HG02798 (cell line): ENCODE data around the gene GUCA1A.
"Not testable (repeated sequence)": the region's sequence is repeated elsewhere in the genome, so short reads cannot be mapped to it uniquely, and the experiment has no call there.

Source experiments
- ATAC-seq: cut with Tn5 transposase; IDR thresholded peaks from one replicate; pipeline ENCODE4 v1.9.1; 2021; ENCODE audit warnings: mild to moderate bottlenecking; ENCODE audit not compliant: unreplicated experiment, poor library complexity

Gene GUCA1A

DNA sequence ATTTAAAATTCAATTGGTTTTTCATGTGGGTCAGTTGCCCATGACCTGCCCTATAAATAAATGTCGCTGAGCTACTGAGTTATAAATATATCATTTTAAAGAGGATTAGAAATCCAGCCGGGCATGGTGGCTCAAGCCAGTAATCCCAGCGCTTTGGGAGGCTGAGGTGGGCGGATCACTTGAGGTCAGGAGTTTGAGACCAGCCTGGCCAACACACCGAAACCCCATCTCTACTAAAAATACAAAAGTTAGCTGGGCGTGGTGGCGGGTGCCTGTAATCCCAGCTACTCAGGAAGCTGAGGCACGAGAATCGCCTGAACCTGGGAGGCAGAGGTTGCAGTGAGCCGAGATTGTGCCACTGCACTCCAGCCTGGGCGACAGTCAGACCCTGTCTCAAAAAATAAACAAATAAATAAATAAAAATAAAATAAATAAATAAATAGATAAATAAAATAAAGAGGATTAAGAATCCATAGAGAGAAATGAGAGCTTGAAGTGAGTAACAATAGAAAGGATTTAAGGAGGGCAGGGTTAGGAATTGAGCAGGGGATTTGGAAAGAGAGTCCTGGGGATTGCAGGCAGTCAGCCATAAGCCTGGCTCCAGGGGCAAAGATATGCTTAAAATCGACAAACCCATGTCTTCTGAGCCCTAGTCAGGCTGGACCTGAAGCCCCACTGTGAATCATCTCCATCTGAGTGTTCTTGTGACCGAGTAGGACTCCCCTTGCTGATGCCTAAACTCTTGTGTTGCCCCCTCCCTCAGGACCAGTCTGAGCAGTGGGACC lies 29.2 kb downstream of the GUCA1A start:
- not testable (repeated sequence) for ATAC-seq

DNA sequence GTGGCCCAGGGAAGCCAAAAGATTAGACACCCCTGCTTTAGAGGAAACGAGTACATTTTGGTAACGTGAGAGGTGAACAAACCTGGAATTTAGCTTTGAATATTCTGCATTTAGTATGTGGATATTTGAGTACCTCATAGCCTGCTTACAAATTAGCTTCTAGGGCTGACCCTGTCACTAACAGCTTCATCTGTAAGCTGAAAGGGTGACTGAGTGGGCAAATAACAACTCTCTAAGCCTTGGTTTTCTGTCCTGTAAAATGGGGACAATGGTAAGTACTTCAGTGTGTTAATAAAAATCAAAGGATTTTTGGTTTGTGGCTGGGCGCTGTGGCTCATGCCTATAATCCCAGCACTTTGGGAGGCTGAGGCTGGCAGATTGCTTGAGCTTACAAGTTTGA lies 30.0 kb downstream of the GUCA1A start:
- ATAC-seq: no peak

DNA sequence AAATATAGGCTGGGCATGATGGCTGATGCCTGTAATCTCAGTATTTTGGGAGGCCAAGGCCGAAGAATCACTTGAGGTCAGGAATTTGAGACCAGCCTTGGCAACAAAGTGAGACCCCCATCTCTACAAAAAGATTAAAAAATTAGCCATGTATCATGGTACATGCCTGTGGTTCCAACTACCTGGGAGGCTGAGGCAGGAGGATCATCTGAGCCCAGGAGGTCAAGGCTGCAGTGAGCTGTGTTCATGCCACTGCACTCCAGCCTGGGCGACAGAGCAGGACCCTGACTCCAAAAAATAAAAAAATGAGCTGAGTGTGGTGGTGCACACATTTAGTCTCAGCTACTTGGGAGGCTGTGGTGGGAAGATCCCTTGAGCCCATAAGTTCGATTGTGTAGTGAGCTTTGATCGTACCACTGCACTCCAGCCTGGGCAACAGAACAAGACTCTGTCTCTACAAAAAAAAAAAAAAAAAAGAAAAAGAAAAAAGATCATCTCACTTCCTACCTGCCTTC lies 31.7 kb downstream of the GUCA1A start:
- ATAC-seq: no peak

DNA sequence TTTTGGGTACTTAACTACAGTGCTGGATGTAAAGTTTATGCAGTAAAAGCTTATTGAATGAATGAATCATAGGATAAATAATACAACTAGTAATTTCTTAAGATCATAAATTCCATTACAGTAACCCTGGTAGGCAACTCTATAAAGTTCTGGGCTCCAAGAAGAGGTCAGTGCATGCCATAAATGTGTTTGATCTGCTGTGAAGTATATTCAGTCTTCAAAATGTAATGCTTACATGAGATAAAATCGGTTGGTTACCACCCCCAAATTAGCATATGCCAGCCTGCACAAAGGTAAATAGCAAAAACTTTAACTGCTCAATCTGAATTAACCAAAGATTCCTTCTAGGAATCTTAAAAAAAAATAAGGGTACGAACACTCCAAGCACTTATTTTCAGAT lies 34.4 kb downstream of the GUCA1A start:
- ATAC-seq: not testable (repeated sequence)

DNA sequence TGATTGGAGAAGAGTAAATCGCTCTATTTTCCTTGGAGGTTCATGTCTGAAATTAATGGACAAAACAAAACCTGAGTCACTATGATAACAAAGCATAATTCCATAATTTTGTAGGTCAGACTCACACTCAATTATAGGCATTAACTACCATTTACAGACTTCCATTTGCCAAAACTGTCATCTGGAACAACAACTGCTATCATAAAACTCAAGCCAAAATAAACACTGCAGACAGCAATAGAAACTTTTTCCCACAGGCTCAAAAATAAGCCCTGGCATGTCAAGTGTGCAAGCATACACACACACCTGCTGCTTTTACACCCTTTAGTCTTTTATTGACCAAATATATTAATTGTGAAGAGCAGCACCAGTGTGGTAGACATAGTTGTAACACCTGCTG lies 37.4 kb downstream of the GUCA1A start:
- ATAC-seq: no peak

DNA sequence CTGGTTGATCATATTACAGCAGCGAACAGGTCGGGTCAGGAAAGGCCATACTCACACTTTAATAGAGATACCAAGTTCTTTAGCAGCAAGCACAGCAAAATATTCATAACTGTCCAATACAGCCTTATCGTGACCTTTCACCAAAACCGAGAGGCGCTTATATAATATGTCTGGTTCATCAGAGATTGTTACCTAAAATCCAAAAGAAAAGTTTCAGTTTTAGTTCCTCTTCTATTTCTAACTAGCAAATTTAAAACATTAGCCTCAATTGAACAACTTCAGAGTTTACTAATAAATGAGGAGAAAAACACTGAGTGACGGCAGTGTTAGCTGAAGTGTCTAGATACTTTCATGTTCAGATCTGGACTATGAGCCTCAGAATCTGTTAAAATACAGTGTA lies 38.6 kb downstream of the GUCA1A start:
- peak; percentile 40 for ATAC-seq

DNA sequence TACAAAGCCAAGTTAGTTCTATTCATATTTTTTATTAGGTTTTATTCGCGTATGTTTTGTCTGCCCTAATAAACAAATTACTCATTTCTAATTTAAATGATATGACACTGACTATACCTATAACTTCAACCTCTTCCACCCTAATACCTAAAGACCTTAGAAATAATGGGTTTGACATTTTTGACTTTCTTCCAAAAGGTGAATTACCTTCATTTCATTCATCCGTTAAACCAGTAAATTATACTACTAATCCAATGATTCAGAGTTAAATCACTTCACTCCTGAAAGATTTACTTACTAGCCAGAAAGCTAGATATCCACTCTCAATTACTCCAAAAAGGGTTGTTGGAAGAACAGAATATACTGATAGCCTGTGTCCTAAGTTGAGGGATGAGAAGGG lies 39.3 kb downstream of the GUCA1A start:
- ATAC-seq: no peak

DNA sequence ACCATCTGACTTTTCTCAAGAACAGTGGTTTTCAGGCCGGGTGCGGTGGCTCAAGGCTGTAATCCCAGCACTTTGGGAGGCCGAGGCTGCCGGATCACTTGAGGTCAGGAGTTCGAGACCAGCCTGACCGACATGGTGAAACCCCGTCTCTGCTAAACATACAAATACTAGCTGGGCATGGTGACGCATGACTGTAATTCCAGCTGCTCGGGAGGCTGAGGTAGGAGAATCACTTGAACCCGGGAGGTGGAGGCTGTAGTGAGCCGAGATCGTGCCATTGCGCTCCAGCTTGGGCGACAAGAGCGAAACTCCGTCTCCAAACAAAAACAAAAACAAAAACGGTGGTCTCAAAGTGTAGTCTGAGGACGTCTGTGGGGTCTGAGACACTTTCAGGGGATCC lies 43.3 kb downstream of the GUCA1A start:
- not testable (repeated sequence) for ATAC-seq

DNA sequence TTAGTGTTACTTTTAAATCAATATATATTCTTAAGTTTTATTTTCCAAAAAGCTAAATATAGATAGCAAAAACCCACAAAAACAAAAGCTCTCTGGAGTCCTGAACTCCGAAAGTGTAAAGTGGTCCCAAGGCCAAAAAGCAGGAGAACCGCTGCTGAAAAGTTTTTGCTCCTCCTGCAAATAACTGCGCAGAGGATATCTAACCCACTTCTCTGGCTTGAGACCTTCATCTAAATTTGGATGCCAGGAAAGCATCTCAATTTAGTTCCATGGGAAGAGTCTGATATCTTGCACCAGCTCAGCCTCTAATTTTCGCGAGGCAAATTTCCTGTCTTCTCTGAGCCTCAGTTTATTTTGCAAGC lies 44.0 kb downstream of the GUCA1A start:
- no peak for ATAC-seq

DNA sequence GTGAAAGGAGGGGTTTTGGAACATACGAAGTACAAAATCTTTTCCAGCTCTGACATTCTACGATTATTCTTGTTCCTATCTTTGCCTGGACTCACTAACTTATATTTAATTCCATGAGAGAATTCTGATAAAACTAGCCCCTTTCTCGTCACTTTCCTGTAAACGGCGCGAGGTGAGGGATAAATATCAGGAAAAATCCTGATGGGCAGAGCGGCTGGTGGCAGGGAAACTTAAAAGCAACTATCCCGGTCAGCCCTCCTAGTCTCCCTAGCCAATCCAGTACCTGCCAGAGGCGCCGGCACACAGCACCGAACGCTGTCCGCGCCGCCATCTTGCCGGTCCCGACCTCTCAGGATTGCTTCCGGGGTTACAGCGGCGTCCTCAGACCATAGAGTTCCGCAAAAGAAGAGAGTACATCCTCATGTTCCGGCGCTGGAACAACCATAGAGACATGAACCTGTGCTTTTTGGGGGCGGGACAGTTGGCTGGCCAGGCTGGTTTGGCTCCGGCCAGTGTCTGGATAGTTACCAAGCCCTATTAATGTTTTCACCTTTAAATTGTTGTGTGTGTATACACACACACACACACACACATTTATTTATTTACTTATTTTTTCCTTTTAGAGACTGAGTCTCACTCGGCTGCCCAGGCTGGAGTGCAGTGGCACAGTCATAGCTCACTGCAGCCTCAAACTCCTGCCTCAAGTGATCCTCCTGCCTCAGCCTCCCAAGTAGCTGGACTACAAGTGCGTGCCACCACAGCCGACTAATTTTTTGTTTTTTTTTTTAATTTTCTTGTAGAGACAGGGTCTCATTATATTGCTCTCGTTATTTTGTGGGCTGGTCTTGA lies 44.6 kb downstream of the GUCA1A start, which contains the start of gene MRPS10:
Gene MRPS10 (minus strand): TSS at position 343 of the 849 bp plus-strand sequence. CDS start 12 bp downstream, at position 331.
- ATAC-seq: peak; percentile 97

DNA sequence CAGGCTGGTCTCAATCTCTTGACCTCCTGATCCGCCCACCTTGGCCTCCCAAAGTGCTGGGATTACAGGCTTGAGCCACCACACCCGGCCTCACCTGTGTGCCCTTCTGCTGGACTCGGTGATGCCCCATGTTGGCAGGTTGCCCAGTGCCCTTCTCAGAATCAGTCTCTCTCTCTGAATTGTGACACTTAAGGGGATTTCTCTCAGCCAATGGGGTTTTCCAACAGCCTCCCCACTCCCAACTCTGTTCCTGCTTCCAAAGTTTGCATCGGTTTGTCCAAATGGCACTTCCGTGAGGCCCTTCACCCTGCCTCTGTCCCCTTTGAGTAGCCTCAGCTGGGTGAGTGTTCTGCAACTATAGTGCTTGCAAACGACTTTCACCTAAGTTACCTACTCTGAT lies 47.6 kb downstream of the GUCA1A start:
- ATAC-seq: no peak

DNA sequence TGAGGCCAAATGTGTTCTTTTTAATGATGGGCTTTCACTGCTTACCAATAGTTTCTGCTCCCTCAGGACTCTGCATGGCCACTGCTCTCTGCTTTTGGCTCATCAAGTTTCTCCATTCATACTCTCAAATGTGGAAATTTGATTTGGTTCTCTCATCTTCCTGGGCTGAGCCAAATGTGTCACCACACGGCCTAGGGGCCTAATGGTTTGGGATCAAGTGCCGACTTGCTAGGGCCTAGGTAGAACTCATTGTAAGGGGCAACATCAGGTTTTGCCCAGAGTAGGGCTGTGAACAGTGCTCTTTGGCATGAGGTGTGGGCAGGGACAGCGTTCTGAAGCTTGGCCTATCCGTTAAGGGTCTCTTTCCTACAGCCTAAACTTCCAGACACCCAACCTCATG lies 48.4 kb downstream of the GUCA1A start:
- no peak for ATAC-seq

DNA sequence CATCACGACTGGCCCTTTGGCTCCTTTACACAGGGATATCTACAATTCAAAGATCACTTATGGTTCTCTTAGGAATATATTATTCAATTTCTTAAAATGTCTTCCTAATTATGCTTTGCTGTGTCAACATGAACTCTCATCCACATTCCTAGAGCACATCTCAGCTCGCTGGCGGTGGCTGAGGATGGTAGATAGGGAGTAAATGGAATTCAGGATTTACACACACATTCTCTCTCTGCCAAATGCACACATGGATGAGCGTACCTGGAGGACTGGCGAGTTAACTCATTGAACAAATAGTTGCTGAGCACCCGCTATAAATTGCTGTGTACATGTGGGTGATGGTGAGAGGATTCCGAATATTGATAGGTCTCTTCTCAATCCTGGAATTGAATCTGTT lies 49.3 kb downstream of the GUCA1A start:
- ATAC-seq: no peak

DNA sequence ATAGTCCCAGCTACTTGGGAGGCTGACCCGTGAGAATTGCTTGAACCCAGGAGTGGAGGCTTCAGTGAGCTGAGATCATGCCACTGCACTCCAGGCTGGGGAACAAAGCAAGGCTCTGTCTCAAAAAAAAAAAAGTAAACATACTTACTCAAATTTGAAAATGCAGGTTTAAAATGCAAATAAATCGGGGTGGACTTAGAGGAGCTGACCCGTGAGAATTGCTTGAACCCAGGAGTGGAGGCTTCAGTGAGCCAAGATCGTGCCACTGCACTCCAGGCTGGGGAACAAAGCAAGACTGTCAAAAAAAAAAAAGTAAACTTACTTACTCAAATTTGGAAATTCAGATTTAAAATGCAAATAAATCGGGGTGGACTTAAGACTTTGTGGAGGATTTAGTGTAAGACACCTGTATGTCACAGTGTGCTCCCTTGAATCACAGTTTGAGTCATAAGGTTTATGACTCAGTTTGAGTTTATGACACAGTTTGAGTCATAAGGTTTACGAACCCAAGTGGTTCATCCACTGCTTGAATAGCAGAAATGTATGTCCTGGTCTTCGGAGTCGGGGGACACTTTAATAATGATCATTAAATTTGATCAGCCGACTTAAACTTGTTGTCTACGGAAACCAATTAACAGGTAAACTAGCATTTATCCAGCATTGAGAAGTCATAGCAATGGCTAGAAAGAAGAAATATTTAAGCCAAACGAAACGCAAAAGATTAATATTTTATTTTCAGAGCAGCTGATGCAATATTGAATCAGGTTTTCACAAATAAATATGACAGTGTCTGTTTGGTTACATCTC lies 51.3 kb downstream of the GUCA1A start:
- peak; percentile 89 for ATAC-seq

DNA sequence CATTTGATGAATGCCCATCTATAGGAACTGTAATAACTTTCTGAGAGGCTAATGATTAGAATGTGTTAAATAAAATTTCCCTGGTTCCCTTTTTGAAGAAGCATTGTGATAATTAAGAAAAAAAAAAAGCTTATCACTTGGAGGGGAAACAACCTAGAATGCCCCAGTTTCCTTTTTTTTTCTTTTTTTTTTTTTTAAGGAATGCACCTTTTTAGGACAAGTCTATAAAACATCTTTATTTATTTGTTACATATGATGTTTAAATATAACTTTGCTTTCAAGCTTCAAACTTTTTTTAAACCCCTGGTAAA lies 51.8 kb downstream of the GUCA1A start:
- ATAC-seq: no peak

DNA sequence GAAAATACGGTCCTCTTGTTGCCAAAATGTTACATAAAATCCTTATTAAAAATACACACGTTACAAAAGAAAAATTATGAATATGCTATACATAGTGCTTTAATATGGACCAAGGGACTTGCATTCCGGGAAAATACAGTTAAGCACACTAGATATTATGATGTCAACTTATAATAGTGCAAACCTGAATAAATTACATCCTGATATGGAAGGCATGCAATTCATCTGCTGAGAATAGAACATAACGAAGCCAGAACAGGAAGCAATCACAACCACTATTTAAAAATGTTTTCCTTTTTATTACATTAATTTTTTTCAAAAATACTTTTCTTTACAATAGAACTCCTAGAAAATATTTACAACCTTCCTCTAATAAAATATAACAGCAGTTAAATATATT lies 52.3 kb downstream of the GUCA1A start:
- ATAC-seq: no peak

DNA sequence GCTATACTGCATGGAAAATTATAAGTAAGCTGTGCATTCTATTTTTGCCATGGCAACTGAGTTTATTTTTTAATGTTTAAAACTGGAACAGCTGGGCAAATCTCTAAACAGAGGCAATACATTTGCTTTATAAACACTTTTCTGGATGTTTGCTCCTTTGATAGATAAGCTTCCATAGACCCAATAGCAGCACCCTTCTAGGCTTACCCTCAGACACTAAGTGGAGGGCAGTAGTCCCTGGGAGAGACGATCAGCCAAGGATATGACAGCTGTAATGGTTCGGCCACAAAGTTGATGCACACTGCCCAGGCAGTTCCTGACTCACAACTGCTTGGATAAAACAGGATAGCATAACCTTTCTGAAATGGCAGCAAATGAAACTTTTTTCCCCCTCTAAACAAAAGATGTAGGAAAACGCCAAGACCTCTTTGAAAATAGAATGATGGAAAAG lies 53.0 kb downstream of the GUCA1A start:
- ATAC-seq: no peak

DNA sequence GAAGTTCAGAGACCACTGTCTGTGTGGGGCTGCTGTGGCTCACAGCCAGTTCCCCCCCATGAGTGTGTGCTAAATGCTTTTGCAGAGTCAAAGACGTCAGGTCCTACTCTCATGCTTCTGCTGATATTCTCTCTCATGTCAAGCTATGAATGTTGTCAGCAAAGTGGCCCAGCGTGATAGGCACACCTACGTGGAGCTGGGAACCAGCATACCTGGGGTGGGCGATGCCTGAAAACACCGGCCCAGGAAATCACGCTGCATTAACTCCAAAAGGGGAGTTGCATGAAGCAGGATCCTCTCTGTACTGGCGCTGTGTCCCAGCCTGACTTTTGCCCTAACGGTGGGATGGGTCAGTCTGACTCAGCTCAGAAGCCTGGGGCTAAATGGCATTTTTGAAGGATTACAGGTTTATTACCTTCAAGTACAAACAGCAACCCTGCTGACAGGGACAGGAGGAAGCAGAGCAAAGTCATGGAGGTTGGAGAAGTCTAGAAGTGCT lies 53.5 kb downstream of the GUCA1A start:
- no peak for ATAC-seq

DNA sequence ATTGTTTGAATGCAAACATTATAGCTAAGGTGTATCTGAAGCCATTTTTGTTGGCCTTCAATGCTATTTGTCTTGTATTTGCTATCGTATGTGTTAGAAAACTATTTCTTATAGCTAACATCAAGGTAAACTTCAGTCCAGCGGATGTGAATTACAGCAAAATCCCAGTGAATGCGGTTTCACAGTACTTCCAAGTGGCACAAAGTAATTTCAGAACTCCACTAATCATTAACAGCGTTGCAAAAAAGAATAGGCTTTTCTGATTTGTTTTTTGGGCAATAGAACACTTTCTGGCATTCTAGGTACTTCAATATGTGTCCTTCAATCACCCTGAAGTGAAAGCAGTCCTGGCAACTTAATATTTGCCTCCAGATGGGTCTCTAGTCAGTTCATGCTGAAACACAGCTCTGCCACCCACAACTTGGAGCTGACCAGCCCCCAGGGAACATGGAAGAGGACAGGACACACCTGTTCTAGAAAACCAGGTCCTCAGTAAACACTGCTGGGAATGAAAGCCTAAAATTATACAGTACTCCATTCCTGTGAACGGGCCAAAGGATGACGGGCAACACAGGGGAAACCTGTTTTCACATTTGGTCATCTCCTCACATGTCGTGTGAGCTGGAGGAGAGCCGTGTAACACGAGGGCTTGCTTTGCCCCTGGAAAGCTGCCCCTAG lies 54.1 kb downstream of the GUCA1A start:
- no peak for ATAC-seq

DNA sequence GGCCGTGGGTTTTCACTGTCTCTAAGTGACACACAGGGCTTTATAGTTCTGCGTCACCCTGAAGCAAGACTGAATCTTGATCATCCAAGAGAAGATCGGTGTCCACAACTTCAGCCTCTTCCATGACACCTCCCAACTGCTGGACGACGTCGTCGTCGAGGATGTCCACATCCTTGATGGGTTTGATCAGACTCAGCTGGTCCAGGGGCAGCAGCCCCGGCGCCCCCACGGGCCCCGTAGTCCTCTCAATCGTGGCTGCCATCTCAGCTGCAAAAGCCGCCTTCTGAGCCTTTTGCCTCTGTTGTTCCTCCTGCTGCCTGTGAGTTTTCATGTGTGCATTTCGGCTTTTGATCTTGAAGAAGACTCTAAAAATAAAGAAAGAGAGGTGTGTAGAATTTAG lies 55.1 kb downstream of the GUCA1A start:
- no peak for ATAC-seq
